ENCODE data around the gene HNRNPDL.
"Not testable (repeated sequence)": the region's sequence is repeated elsewhere in the genome, so short reads cannot be mapped to it uniquely, and the experiment has no call there.

Gene HNRNPDL

DNA sequence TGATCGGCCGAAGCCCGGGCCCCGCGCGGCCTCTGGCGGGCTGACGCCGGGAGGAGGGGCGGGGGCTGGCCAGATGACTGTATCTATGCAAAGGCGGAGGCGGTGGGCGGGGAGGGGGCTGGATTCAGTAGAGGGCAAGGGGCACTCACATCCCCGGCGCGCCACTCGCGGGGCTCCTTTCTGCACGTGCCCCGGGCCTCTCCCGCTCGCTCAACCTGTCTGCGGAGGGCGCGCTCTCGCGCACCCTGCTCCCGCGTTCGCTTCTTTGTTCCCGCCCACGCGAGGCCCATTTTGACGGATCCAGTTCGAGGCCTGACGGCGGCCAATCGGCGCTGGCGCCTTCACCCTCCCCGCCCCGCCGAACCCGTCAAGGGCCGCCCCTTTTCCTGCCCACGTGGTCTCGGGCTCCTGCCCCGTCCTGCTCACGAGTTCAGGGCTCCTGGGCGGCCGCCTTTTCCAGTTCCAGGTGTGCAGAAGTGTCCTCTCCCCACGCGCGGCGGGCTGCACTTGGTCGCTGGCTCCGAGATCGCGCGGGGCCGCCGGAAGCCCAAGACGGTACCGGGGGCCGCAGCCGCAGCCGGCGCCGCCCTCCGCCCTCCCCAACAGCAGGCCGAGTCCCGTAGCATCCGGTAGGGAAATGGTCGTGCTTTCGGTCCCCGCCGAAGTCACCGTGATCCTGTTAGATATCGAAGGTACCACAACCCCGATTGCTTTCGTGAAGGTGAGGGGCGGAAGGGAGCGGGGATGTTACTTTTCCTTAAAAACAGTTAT is at the start of gene HNRNPDL, which contains the start of gene ENOPH1:
HNRNPDL (minus strand) TSS at position 270 of the 771 bp plus-strand sequence. CDS start 772 bp downstream, outside the sequence.
ENOPH1 (plus strand) TSS at position 398 of the 771 bp plus-strand sequence; CDS start at position 638, 240 bp downstream.
- H3K4me3 ChIP-seq (ENCODE audit: low read depth, low read length), result peak within 1 kb of the TSS; percentile 84
- no peak for TF ChIP-seq CTCF (IDR thresholded peaks at IDR 0.05; ENCODE audit: control insufficient read depth, extremely low read depth, insufficient read depth)
- DNase-seq (ENCODE audit: low read depth), result peak; percentile 90

DNA sequence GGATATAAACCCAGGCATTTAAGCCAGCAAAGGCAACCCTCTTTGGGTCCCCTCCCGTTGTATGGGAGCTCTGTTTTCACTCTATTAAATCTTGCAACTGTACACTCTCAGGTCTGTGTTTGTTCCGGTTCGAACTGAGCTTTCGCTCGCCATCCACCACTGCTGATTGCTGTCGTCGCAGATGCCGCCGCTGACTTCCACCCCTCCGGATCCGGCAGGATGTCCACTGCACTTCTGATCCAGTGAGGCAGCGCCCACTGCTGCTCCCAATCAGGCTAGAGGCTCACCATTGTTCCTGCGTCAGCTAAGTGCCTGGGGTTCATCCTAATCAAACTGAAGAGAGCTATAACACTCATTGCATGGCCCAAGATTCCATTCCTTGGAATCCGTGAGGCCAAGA is 49.3 kb upstream of the HNRNPDL start:
- no peak overlapping the region for H3K4me3 ChIP-seq (ENCODE audit: low read depth, low read length)
- no peak for DNase-seq (ENCODE audit: low read depth)
- no peak for TF ChIP-seq CTCF (IDR thresholded peaks at IDR 0.05; ENCODE audit: control insufficient read depth, extremely low read depth, insufficient read depth)

GRCh38 chr4:82477469-82477868 is 47.2 kb upstream of the HNRNPDL start:
- DNase-seq (ENCODE audit: low read depth); H3K4me3 ChIP-seq (ENCODE audit: low read depth, low read length): not testable (repeated sequence)

- H3K4me3 ChIP-seq (ENCODE audit: low read depth, low read length); DNase-seq (ENCODE audit: low read depth): not testable (repeated sequence)
These were observed 45.7 kb upstream of the HNRNPDL start for GRCh38 chr4:82475931-82476330.

DNA sequence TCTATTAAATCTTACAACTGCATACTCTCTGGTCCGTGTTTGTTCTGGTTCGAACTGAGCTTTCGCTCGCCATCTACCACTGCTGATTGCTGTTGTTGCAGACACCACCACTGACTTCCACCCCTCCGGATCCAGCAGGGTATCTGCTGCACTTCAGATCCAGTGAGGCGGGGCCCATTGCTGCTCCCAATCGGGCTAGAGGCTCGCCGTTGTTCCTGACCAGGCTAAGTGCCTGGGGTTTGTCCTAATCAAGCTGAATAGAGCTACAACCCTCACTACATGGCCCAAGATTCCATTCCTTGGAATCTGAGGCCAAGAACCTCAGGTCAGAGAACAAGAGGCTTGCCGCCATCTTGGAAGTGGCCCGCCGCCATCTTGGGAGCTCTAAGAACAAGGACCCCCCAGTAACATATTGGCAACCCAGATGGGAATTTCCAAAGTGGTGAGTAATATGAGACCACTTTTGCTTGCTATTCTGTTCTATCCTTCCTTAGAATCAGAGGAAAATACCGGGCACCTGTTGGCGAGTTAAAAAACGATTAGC is 43.4 kb upstream of the HNRNPDL start:
- no peak overlapping the region for H3K4me3 ChIP-seq (ENCODE audit: low read depth, low read length)
- DNase-seq (ENCODE audit: low read depth), result no peak
- no peak for TF ChIP-seq CTCF (IDR thresholded peaks at IDR 0.05; ENCODE audit: control insufficient read depth, extremely low read depth, insufficient read depth)

- DNase-seq (ENCODE audit: low read depth); H3K4me3 ChIP-seq (ENCODE audit: low read depth, low read length): not testable (repeated sequence)
These were observed 42.8 kb upstream of the HNRNPDL start for GRCh38 chr4:82473080-82473479.

- H3K4me3 ChIP-seq (ENCODE audit: low read depth, low read length), result no peak overlapping the region
- DNase-seq (ENCODE audit: low read depth), result no peak
- no peak for TF ChIP-seq CTCF (IDR thresholded peaks at IDR 0.05; ENCODE audit: control insufficient read depth, extremely low read depth, insufficient read depth)
These were observed 39.6 kb upstream of the HNRNPDL start for GRCh38 chr4:82469791-82470345.

- no peak overlapping the region for H3K4me3 ChIP-seq (ENCODE audit: low read depth, low read length)
- TF ChIP-seq CTCF (IDR thresholded peaks at IDR 0.05; ENCODE audit: control insufficient read depth, extremely low read depth, insufficient read depth), result no peak
- no peak for DNase-seq (ENCODE audit: low read depth)
These were observed 37.2 kb upstream of the HNRNPDL start for GRCh38 chr4:82467471-82467870.
